H7 (cell line): ENCODE data around the gene SLC30A3. TPM values are rescaled to one million over a fixed set of nuclear protein-coding genes. Genes with fewer than 3 reads are reported as not detected.

Experiments used
- DNase-seq: peaks from one replicate; pipeline ENCODE4 v3.0.0; 2012
- H3K27me3 ChIP-seq: 2 replicates; pipeline ENCODE4 v1.6.0; 2011; ENCODE audit warnings: mild to moderate bottlenecking, low read length; ENCODE audit not compliant: control insufficient read depth, insufficient read depth
- H3K36me3 ChIP-seq: replicated peaks from 2 replicates; pipeline ENCODE4 v1.5.1; 2011; ENCODE audit warnings: low read length; ENCODE audit not compliant: control insufficient read depth, insufficient read depth
- H3K4me3 ChIP-seq: 2 replicates; pipeline ENCODE4 v1.5.1; 2011; ENCODE audit warnings: low read depth, mild to moderate bottlenecking, control low read depth, low read length, moderate library complexity; ENCODE audit not compliant: insufficient read depth
- total RNA-seq: library from RNA; depleted of rRNA; stranded (reverse); fragments of >200 nt; shearing (Covaris generic); gene quantifications from 2 replicates; pipeline ENCODE4 v1.2.3, GENCODE V29; 2014; rRNA removed

The SLC30A3 gene
- total RNA-seq, 1 experiment from 2014 or later: 1.4 TPM

DNA sequence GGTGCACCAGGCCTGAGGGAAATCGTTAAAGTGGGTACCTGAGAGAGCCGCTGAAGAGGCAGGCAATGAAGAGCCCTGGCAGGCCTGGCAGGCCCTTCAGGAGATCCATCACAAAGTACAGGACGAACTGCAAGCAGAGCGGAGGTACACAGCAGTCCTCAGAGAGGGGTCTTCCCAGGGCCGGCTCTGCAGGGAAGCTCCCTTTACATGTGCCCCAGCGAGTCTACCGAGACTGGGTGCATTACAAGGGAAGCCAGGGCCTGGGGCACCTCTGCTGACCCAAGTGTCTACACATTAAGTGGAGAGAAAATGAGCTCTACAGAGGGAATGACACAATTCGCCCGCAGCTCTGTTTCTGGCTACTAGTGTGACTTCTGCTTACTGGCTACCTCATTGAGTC is 59.1 kb downstream of the SLC30A3 start:
- H3K4me3 ChIP-seq: no peak overlapping the region
- peaks cover 69% of the 10 kb centered on the region for H3K36me3 ChIP-seq
- no peaks in the 10 kb centered on the region for H3K27me3 ChIP-seq
- peak; percentile 8 for DNase-seq

Other genes with a start within 250 kb of the SLC30A3 start
- 46.5 and 46.6 TPM in 2 replicates for gene TMEM214, start 230.1 kb downstream of the SLC30A3 start, total RNA-seq
- 45.4 and 46.7 TPM in 2 replicates for gene AGBL5, start 211.4 kb downstream of the SLC30A3 start, total RNA-seq
- gene OST4, start 191.4 kb downstream of the SLC30A3 start, total RNA-seq: 197 and 228 TPM in 2 replicates
- gene EMILIN1, start 184.4 kb downstream of the SLC30A3 start, total RNA-seq: 5.1 and 5.8 TPM in 2 replicates
- 3.3 and 5.3 TPM in 2 replicates for gene KHK, start 176.3 kb downstream of the SLC30A3 start, total RNA-seq
- 1.0 and 1.6 TPM in 2 replicates for gene CGREF1, start 143.9 kb downstream of the SLC30A3 start, total RNA-seq
- gene ABHD1, start 139.2 kb downstream of the SLC30A3 start, total RNA-seq: 0.55 TPM in 1 of 2 replicates, not detected in the other
- gene PREB, start 128.4 kb downstream of the SLC30A3 start, total RNA-seq: 84.5 and 87.3 TPM in 2 replicates
- gene PRR30, start 123.6 kb downstream of the SLC30A3 start, total RNA-seq: not detected in 2 replicates
- not detected in 2 replicates for gene TCF23, start 114.0 kb downstream of the SLC30A3 start, total RNA-seq
- gene ATRAID, start 51.0 kb downstream of the SLC30A3 start, total RNA-seq: 182 and 203 TPM in 2 replicates
- gene SLC5A6, start 50.8 kb downstream of the SLC30A3 start, total RNA-seq: 76.2 and 120 TPM in 2 replicates
- gene CAD, start 45.7 kb downstream of the SLC30A3 start, total RNA-seq: 73.7 and 84.2 TPM in 2 replicates
- not detected in 2 replicates for gene DNAJC5G, start 12.4 kb upstream of the SLC30A3 start, total RNA-seq
- 3.4 and 5.5 TPM in 2 replicates for gene TRIM54, start 19.4 kb upstream of the SLC30A3 start, total RNA-seq
- gene UCN, start 45.4 kb upstream of the SLC30A3 start, total RNA-seq: 0.66 TPM in 1 of 2 replicates, not detected in the other
- gene MPV17, start 60.0 kb upstream of the SLC30A3 start, total RNA-seq: 53.8 and 60.8 TPM in 2 replicates
- 147 and 152 TPM in 2 replicates for gene GTF3C2, start 93.7 kb upstream of the SLC30A3 start, total RNA-seq
- gene EIF2B4, start 107.3 kb upstream of the SLC30A3 start, total RNA-seq: 31.6 and 33.1 TPM in 2 replicates
- 110 and 129 TPM in 2 replicates for gene SNX17, start 107.6 kb upstream of the SLC30A3 start, total RNA-seq
- gene ZNF513, start 117.7 kb upstream of the SLC30A3 start, total RNA-seq: 11.8 and 19.2 TPM in 2 replicates
- gene PPM1G, start 146.5 kb upstream of the SLC30A3 start, total RNA-seq: 151 and 164 TPM in 2 replicates
- 150 and 162 TPM in 2 replicates for gene NRBP1, start 165.6 kb upstream of the SLC30A3 start, total RNA-seq
- gene KRTCAP3, start 179.3 kb upstream of the SLC30A3 start, total RNA-seq: 9.0 and 13.4 TPM in 2 replicates
- gene IFT172, start 226.7 kb upstream of the SLC30A3 start, total RNA-seq: 9.8 and 14.2 TPM in 2 replicates
- 7.4 and 9.7 TPM in 2 replicates for gene FNDC4, start 232.2 kb upstream of the SLC30A3 start, total RNA-seq
- gene GCKR, start 233.8 kb upstream of the SLC30A3 start, total RNA-seq: 0.07 TPM in 1 of 2 replicates, not detected in the other